Neuronal stem cell (in vitro differentiated cells): ENCODE results near the gene AHCYL2.

Source experiments
- DNase-seq: peaks from one replicate; pipeline ENCODE4 v3.0.0-alpha.2; 2013; ENCODE audit warnings: low spot score
- H2AFZ ChIP-seq: one replicate; pipeline ENCODE4 v1.6.1; 2013; ENCODE audit warnings: mild to moderate bottlenecking, low read length, inconsistent platforms
- H2AK5ac ChIP-seq: 2 replicates; pipeline ENCODE4 v1.6.1; 2013; ENCODE audit warnings: low read depth, mild to moderate bottlenecking, inconsistent platforms, low read length, moderate library complexity, mixed read lengths
- H2BK120ac ChIP-seq: 2 replicates; pipeline ENCODE4 v1.6.1; 2013; ENCODE audit warnings: low read depth, mild to moderate bottlenecking, inconsistent platforms, low read length, moderate library complexity, mixed read lengths
- H2BK12ac ChIP-seq: one replicate; pipeline ENCODE4 v1.6.1; 2013; ENCODE audit warnings: low read length, inconsistent platforms
- H2BK15ac ChIP-seq: 2 replicates; pipeline ENCODE4 v1.6.1; 2013; ENCODE audit warnings: mild to moderate bottlenecking, low read length, inconsistent platforms, mixed read lengths
- H2BK5ac ChIP-seq: one replicate; pipeline ENCODE4 v1.6.1; 2013; ENCODE audit warnings: inconsistent platforms, mild to moderate bottlenecking, low read length, moderate library complexity
- H3K14ac ChIP-seq: one replicate; pipeline ENCODE4 v1.6.1; 2013; ENCODE audit warnings: low read length, inconsistent platforms
- H3K18ac ChIP-seq: 2 replicates; pipeline ENCODE4 v1.6.1; 2013; ENCODE audit warnings: low read length, inconsistent platforms
- H3K23ac ChIP-seq: 2 replicates; pipeline ENCODE4 v1.6.1; 2013; ENCODE audit warnings: low read depth, mild to moderate bottlenecking, mixed read lengths, low read length, inconsistent platforms; ENCODE audit not compliant: poor library complexity
- H3K27ac ChIP-seq: replicated peaks from 3 replicates; pipeline ENCODE4 v1.5.1; 2013; ENCODE audit warnings: low read length, inconsistent platforms
- H3K27me3 ChIP-seq, 3 experiments: 2 replicates each; pipeline ENCODE4 v1.6.1; 2013; ENCODE audit warnings: low read length in 3 of 3, mild to moderate bottlenecking in 2 of 3, inconsistent platforms in 1 of 3, low read depth in 1 of 3, mixed read lengths in 1 of 3, moderate library complexity in 1 of 3; ENCODE audit not compliant: control insufficient read depth in 3 of 3, insufficient read depth in 3 of 3
- H3K36me3 ChIP-seq, 2 donors: replicated peaks in 1 of 2; 2 replicates each; pipeline ENCODE4 v1.6.1; 2013; ENCODE audit warnings: low read length in 2 of 2; ENCODE audit not compliant: control insufficient read depth in 2 of 2, insufficient read depth in 2 of 2
- H3K4ac ChIP-seq: 2 replicates; pipeline ENCODE4 v1.6.1; 2013; ENCODE audit warnings: inconsistent platforms, mild to moderate bottlenecking, low read length, moderate library complexity
- H3K4me1 ChIP-seq, 2 donors: 1 replicate in 1 of 2; 2 replicates in 1 of 2; pipeline ENCODE4 v1.6.1; 2013; ENCODE audit warnings: low read length in 2 of 2, low read depth in 1 of 2; ENCODE audit not compliant: control insufficient read depth in 2 of 2, insufficient read depth in 1 of 2
- H3K4me2 ChIP-seq: one replicate; pipeline ENCODE4 v1.6.1; 2013; ENCODE audit warnings: mild to moderate bottlenecking, low read length, inconsistent platforms; ENCODE audit not compliant: insufficient read depth, poor library complexity, severe bottlenecking
- H3K4me3 ChIP-seq, 2 donors: 2 replicates each; pipeline ENCODE4 v1.5.1; 2013; ENCODE audit warnings: low read length in 2 of 2, mild to moderate bottlenecking in 2 of 2, inconsistent platforms in 1 of 2, moderate library complexity in 1 of 2
- H3K79me1 ChIP-seq: one replicate; pipeline ENCODE4 v1.6.1; 2013; ENCODE audit warnings: low read depth, mild to moderate bottlenecking, inconsistent platforms, low read length, moderate library complexity
- H3K9ac ChIP-seq: one replicate; pipeline ENCODE4 v1.6.1; 2013; ENCODE audit warnings: mild to moderate bottlenecking, low read depth, low read length, inconsistent platforms; ENCODE audit not compliant: poor library complexity
- H3K9me3 ChIP-seq, 2 donors: replicated peaks in 1 of 2; 2 replicates each; pipeline versions ENCODE3 to v1.6.1; 2013; ENCODE audit warnings: low read length in 2 of 2, mild to moderate bottlenecking in 2 of 2, inconsistent platforms in 1 of 2, low read depth in 1 of 2, mixed read lengths in 1 of 2, moderate library complexity in 1 of 2; ENCODE audit not compliant: control insufficient read depth in 2 of 2, insufficient read depth in 1 of 2
- H4K8ac ChIP-seq: one replicate; pipeline ENCODE4 v1.6.1; 2013; ENCODE audit warnings: low read depth, mild to moderate bottlenecking, inconsistent platforms, low read length, moderate library complexity
- H4K91ac ChIP-seq: one replicate; pipeline ENCODE4 v1.6.1; 2013; ENCODE audit warnings: low read length, low read depth, mild to moderate bottlenecking, inconsistent platforms; ENCODE audit not compliant: poor library complexity
- WGBS, 2 donors: extraction: QIAGEN DNeasy Blood & Tissue Kit; methylation state at CpG; one replicate each; pipeline ENCODE4 v1.1.7; 2013; ENCODE audit warnings: missing lambda C conversion rate in 2 of 2, mixed read lengths in 1 of 2; ENCODE audit not compliant: insufficient read length in 2 of 2, insufficient replicate concordance in 1 of 2; ENCODE audit errors: extremely low coverage in 2 of 2; 5-methylcytosine and 5-hydroxymethylcytosine counted together

The AHCYL2 gene

DNA sequence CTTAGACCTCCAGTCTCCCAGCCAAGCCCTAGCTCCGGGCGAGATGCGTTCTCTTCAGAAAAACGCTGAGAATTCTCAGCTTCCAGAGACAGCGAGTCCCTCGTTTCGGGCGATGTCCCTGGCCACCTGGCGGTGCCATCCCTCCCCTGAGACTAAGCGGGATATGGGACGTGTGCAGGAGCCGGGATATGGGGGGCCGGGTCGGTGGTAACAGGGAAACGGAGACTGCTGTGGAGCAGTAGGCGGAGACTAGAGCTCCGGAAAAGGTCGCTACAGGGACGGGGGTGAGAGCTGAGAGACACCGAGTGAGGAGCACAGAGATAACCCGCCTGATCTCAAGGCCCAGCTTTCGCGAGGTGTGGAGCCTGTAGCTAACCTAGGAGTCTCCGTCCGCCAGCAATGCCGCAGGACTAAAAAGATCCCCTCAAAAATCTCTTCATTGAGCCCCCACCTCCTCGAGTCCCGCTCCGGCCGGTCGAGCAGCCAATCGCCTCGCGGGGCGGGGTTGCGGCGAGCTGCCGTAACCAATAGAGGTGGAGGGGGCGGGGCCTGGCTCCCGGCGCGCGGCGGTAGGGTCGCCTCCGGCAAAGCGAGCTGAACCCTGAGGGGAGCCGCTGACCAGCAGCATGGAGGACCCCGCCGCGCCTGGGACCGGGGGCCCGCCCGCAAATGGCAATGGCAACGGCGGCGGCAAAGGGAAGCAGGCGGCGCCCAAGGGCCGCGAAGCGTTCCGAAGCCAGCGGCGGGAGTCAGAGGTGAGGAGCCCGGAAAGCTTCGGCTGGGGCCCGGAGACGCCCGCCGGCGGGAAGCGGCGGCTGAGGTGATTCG is 209.2 kb downstream of the AHCYL2 start, which contains the start of gene STRIP2:
TSS of gene STRIP2 (plus strand) at position 586 of the 828 bp plus-strand sequence. CDS start at position 627, 41 bp downstream.
- WGBS, 2 donors, result no CpG with 5 or more reads among the region's 75 CpGs
- H3K79me1 ChIP-seq, result no peaks in the 10 kb centered on the region
- peak within 1 kb of the TSS; percentile 60 for H3K23ac ChIP-seq
- H4K91ac ChIP-seq, result no peak within 1 kb of the TSS
- peak within 1 kb of the TSS; percentile 88 for H3K27ac ChIP-seq
- H3K18ac ChIP-seq, result peak within 1 kb of the TSS; percentile 97
- H3K9me3 ChIP-seq, result no peaks in the 10 kb centered on the region
- H3K4me3 ChIP-seq, result peak within 1 kb of the TSS; percentile 64 to 84
- H3K27me3 ChIP-seq, result peaks cover 0 to 3% (median 0%) of the 10 kb centered on the region in 3 experiments
- no peak within 1 kb of the TSS for H2BK120ac ChIP-seq
- peak within 1 kb of the TSS; percentile 78 for H3K4me2 ChIP-seq
- peak; percentile 94 for DNase-seq
- H4K8ac ChIP-seq, result no peak within 1 kb of the TSS
- peak within 1 kb of the TSS; percentile 91 for H3K9ac ChIP-seq
- no peak within 1 kb of the TSS for H3K14ac ChIP-seq
- peak within 1 kb of the TSS; percentile 93 for H2AFZ ChIP-seq
- H2BK5ac ChIP-seq, result peak within 1 kb of the TSS; percentile 83
- H2AK5ac ChIP-seq, result no peak within 1 kb of the TSS
- H2BK12ac ChIP-seq, result no peak within 1 kb of the TSS
- H3K36me3 ChIP-seq, result peaks cover 0 to 11% of the 10 kb centered on the region in 2 donors
- H2BK15ac ChIP-seq, result peak within 1 kb of the TSS; percentile 28
- H3K4ac ChIP-seq, result no peak within 1 kb of the TSS
- peaks cover 4 to 7% of the 10 kb centered on the region in 2 donors for H3K4me1 ChIP-seq

DNA sequence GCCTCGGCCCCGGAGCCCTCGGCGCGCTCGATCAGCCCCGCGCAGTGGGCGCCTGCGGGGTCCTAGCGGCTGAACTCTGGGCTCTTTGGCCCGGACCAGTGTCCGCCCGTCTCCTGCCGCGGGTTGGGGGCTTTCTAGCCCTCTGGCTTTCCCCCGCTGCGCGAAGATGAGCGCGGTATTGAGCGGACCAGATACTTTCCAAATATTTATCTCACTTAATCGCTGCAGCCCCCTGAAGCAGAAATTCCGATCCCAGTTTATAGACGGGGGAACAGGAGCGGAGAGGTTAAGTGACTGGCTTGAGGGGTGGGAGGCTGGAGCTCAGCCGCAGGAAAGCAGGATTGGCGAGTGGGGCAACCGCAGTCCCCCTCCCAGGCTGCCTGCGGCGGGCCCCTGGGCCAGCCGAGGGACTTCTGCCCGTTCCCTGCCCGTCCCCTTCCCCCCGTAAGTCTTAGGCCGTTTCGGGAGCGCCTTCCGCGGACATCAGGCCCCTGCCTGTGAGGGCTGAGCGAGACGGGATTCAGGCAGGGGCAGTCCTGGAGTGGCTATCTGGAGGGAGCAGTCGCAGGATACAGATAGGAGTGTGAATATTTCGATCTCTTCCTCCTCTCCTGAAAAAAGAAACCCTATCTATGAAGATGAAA is 210.0 kb downstream of the AHCYL2 start:
- Histone ChIP-seq H3K23ac (peak overlapping the region; percentile 60), H2BK12ac (no peak overlapping the region), H3K9me3 (no peaks in the 10 kb centered on the region), H2BK15ac (no peak overlapping the region), H3K4me3 (peak overlapping the region; percentile 64 to 84), H2BK120ac (no peak overlapping the region), H3K27me3 (peaks cover 0 to 3% (median 0%) of the 10 kb centered on the region in 3 experiments), H4K8ac (no peak overlapping the region), H2AK5ac (no peak overlapping the region), H3K27ac (peak overlapping the region; percentile 70), H3K4ac (no peak overlapping the region), H2BK5ac (peak overlapping the region; percentile 83), H3K36me3 (peaks cover 0 to 5% of the 10 kb centered on the region in 2 donors), H2AFZ (peak overlapping the region; percentile 93), H3K4me2 (peak overlapping the region; percentile 78), H3K79me1 (no peaks in the 10 kb centered on the region), H4K91ac (no peak overlapping the region), H3K18ac (peak overlapping the region; percentile 97), H3K14ac (no peak overlapping the region), H3K4me1 (peaks cover 4 to 8% of the 10 kb centered on the region in 2 donors), H3K9ac (peak overlapping the region; percentile 91)
- WGBS, 2 donors, result no CpG with 5 or more reads among the region's 44 CpGs
- DNase-seq, result no peak

DNA sequence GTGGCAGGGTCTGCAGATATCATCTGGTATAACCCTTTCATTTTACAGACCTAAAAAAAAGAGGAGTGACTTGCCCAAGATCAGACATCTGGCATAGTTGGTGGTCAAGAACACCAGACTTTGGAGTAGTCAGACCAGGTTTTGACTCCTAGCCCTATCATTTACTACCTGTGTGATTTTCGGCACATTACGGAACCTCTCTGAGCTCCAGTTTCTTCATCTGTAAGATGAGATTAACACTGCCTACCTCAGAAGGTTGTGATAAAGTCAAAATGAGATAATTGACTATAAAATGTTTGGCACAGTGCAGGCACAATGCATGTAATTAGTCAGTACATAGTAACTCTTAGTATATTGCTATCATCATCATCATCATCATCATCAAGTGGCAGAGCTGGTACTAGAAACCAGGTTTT is 210.6 kb downstream of the AHCYL2 start:
- no peak overlapping the region for H2BK120ac ChIP-seq
- H3K27me3 ChIP-seq, result peaks cover 0 to 3% (median 0%) of the 10 kb centered on the region in 3 experiments
- DNase-seq, result no peak
- no peak overlapping the region for H3K23ac ChIP-seq
- WGBS, 2 donors, result no CpG with 5 or more reads among the region's 2 CpGs
- no peak overlapping the region for H2BK5ac ChIP-seq
- no peak overlapping the region for H3K18ac ChIP-seq
- H3K14ac ChIP-seq, result no peak overlapping the region
- H3K4me2 ChIP-seq, result peak overlapping the region; percentile 78
- H3K4me1 ChIP-seq, result peaks cover 4 to 11% of the 10 kb centered on the region in 2 donors
- H3K9ac ChIP-seq, result no peak overlapping the region
- no peaks in the 10 kb centered on the region for H3K9me3 ChIP-seq
- no peak overlapping the region for H2BK12ac ChIP-seq
- H4K91ac ChIP-seq, result no peak overlapping the region
- no peak overlapping the region for H2BK15ac ChIP-seq
- H3K4ac ChIP-seq, result no peak overlapping the region
- H2AK5ac ChIP-seq, result no peak overlapping the region
- H4K8ac ChIP-seq, result no peak overlapping the region
- peak overlapping the region; percentile 93 for H2AFZ ChIP-seq
- peaks cover 0 to 10% of the 10 kb centered on the region in 2 donors for H3K36me3 ChIP-seq
- H3K4me3 ChIP-seq, result peak overlapping the region in 1 of 2 donors; percentile 64
- no peaks in the 10 kb centered on the region for H3K79me1 ChIP-seq
- no peak overlapping the region for H3K27ac ChIP-seq
